Femur (tissue), 1 donor: ENCODE measurements around the gene ERBB4.

ENCODE experiments used
- DNase-seq: peaks from one replicate; pipeline ENCODE4 v3.0.0-alpha.2; 2017

ERBB4 gene

DNA sequence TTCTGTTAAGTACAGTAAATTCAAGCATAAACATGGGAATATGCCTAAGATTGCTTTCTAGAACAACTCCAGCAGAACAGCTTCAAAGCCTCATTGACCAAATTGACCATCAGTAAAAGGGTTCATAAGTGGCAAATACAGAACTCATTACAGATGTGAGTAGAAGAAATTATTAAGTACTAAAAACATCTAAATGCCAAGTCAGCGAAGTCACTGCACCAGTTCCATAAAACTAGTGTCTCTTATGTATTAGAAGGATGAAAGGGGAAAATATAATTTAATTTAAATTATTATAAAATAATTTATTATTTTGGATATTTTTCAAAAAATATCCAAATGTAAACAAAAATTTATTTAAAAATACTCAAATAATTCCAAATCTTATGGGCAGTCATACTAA lies 553.2 kb downstream of the ERBB4 start:
- DNase-seq = no peak

DNA sequence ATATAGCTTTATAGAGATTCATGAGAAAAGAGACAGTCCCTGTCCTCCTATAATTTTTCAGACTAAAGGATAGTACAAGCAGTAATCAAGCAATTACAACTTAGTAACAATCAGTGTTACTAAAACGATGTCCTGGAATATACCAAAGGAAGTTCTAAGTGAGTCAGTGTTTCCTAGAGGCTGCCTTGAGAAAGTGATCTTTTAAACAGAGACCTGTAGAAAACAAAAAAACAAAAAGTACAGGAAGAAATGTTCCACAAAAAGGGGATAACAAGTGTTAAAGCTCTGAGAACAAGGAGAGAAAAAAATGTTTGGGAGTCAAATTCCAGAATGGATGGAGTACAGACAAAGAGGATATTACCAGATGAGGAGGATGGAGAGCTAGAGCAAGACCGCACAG lies 556.4 kb downstream of the ERBB4 start:
- no peak for DNase-seq

- DNase-seq = no peak
Measured at GRCh38 chr2:211981451-211981850, 557.2 kb downstream of the ERBB4 start.

- no peak for DNase-seq
Measured at GRCh38 chr2:211976076-211976475, 562.5 kb downstream of the ERBB4 start.

- DNase-seq = no peak
Measured at GRCh38 chr2:211967234-211967633, 571.4 kb downstream of the ERBB4 start.

DNA sequence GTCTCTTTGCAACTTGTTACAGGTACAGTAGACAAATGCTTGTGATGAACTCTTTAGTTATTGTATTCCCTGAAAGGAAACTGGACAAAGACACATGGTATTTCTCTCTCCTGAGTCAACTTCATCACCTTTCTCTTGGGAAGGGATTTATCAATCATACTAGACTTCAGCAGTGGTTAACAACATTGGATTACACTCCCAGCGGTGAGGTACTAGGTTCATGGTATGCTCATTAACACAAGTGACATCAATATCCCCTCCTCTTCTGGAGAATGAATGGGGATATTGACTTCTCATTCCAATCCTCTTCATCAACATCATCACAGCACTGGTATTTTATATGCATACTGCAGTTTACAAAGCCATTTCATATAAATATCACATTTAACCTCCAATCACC lies 574.6 kb downstream of the ERBB4 start:
- DNase-seq = no peak

GRCh38 chr2:211957799-211958198 lies 580.8 kb downstream of the ERBB4 start:
- DNase-seq = no peak

DNA sequence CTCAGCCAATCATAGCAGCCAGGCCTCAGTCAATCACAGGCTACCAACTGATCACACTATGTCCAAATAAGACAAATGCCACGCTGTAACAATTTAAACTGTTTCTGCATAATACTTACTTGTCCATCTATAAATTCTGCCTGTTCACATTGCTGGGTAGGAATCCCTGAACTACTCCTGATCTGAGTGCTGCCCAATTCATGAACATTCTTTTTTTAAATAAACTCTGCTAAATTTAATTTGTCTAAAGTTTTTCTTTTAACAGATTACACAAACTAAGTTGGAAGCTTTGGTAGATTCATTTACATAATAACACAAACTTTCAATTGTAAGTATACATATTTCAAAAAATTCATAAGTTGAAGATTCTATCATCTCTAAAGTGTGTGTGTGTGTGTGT lies 583.0 kb downstream of the ERBB4 start:
- DNase-seq = no peak

- DNase-seq = no peak
Measured at GRCh38 chr2:211948932-211949331, 589.7 kb downstream of the ERBB4 start.

- DNase-seq = no peak
Measured at GRCh38 chr2:211946960-211947359, 591.6 kb downstream of the ERBB4 start.

- DNase-seq = no peak
Measured at GRCh38 chr2:211944572-211944971, 594.0 kb downstream of the ERBB4 start.

- DNase-seq = no peak
Measured at GRCh38 chr2:211942153-211942552, 596.4 kb downstream of the ERBB4 start.

DNA sequence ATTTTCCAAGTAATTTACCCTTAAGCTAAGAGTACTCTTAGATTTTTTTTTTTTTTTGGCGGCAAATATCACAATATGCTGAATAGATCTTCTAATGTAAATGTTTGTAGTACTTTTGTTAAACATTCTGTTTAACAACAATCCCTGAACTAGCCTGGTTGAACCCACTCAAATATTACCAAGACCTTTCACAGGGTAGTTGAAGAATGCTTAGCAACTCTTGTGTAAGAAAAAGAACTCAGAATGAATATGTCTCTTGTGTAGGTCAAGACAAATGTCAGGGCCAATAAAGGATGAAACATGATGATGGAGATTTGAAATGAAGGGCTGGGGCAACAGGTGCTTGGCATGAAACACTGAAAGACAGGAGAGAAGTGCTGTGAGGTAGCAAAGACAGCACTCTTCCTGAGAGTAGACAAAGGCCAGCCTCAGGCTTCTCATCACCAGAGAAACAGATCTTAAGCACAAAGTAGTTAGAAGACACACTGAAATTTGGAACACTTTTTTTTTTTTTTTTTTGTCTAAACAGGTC lies 597.3 kb downstream of the ERBB4 start:
- DNase-seq = peak; percentile 15

- DNase-seq = no peak
Measured at GRCh38 chr2:211939177-211939576, 599.4 kb downstream of the ERBB4 start.

DNA sequence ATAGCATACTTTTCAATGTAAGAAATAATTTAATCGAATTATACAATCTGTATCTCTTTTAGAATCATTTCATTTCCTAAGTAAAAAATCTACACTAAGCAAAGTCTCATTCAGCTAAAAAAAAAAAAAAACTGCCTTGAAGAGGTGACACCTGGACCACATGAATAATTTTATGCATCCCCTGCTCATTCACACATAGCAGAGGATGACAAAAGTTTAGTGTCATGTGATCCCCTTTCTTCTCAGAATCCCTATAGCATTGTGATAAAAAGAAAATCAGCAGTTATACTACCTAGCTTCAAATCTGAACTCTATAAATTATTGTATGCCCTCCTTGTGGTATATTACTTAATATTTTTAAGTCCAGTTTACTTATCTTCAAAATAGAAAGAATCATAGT lies 603.8 kb downstream of the ERBB4 start:
- no peak for DNase-seq

DNA sequence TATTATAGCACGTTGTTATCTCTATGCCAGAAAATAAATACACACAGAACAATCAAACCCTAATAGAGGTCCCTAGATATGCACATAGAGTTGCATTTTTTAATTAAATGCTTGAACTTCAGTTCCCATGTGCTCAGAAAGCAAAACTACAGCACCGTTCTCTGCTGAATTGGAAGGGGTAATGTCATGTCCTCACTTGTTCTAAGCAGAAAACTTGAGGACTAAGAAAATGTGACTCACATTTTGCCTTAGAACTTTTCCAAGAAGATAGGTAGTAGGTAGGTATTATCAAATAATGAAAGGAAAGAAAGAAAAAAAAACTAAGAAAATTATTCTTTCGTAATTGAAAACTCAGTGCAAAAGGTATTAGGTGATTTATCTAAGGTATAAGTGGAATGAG lies 607.3 kb downstream of the ERBB4 start:
- no peak for DNase-seq

DNA sequence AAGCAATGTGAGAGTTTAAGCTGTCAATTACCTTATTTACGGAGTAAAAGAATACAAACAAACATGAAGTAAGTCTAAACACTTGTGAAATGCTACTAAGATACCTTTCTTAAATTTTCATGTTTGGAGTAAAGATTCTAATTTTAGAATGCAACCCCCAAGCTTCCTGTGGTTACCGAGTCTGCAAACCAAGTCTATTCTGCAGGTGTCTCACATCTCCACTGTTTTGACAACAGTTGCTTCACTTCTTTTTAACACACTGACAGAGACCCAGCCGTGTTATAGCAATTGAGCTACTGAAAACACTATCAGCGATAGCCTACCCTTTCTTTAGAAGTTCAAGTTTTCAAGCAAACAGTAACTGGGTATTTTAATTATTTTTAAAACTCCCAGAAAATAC lies 608.3 kb downstream of the ERBB4 start:
- no peak for DNase-seq

DNA sequence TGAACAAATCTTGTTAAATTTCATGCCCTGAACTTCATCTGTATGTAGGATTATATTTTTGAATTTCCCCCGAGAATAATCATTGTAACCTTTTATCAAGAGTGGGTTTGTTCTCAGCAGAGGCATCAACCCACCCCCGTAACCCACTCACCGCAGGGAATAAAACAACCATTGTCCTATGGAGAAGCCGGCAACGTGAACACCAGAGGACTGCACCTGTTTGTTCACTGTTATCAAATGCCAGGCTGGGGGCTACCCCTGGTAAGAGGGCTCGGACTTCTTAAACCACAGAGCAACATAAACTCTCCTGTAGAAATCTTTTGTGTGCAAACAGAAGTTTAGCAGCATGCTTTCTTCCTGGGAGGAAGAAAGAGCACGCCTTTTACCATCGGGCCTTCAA lies 610.4 kb downstream of the ERBB4 start:
- no peak for DNase-seq

- no peak for DNase-seq
Measured at GRCh38 chr2:211923019-211923418, 615.6 kb downstream of the ERBB4 start.

- no peak for DNase-seq
Measured at GRCh38 chr2:211903961-211904360, 634.6 kb downstream of the ERBB4 start.

DNA sequence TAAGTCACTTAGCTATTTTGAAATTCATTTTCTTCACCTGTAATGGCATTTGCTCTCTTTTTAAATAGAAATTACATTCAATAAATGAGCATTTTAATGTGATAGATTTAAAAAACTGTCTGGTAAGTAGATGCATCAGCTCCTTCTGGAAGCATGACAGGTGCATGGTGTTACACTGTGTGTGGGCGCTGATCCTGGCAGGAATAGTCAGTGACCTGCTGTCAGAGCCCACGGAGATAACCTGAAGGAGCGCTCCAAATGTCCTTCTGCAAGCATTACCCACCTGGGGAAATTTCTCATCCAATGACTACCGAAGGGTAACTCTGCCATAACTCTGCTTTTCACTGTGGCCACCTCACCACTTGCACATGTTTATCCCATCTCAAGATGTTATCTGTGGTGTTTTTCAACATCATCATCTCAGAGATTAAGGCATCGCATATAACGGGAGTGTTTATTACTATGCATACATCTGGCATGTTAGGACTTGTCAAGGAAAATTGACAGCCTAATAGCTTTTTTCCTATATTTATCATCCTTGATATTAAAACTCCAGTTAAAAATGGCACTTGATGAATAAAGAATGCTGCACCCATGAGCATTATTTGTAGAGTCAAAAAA lies 637.3 kb downstream of the ERBB4 start:
- no peak for DNase-seq

DNA sequence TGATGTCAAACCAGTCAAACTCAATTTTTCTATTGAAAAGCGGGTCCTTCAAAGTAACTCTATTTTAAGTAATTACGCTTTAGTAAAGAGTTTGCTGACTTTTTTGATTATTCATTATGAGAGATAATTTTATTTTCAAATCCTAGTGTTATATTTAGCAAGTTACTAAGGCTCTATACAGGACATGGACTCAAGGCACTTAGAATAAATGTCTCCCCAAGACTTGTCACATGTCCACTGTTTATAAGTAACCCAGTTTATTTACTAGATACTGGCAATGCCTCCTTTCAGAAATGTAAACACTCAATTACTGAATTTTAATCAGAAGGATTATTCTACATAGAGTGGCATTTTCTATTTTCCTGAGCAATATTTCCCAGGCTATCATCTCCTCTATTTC lies 638.1 kb downstream of the ERBB4 start:
- DNase-seq = no peak

DNA sequence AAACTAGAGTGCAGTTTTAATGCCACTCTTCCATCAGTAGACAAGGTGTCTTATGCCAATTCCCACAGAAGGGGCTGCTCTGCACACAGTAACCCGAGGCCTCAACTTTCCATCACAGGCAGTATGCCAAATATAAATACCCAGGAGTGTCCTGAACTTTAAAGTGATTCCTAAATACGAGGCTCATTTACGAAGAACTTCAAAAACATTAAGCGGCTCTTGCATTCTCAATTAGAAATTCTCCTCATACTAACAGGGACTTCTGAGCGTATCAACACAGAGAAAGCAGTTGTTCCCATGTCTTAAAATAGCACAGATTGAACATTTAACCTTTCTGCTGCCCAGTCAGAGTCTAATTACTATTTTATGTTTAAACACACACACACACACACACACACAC lies 638.6 kb downstream of the ERBB4 start:
- DNase-seq = peak; percentile 24

- no peak for DNase-seq
Measured at GRCh38 chr2:211898702-211899101, 639.9 kb downstream of the ERBB4 start.

GRCh38 chr2:211881449-211881848 lies 657.2 kb downstream of the ERBB4 start:
- DNase-seq = no peak
